WTC11 (cell line): ENCODE measurements around the gene TYW1B.
"Not testable (repeated sequence)": the region's sequence is repeated elsewhere in the genome, so short reads cannot be mapped to it uniquely, and the experiment has no call there.

Experiments used
- TCF7 ChIP-seq: sonication (generic); formaldehyde crosslinking; IDR thresholded peaks from 2 replicates; pipeline ENCODE4 v1.8.0; 2022; ENCODE audit warnings: mild to moderate bottlenecking, low read depth, missing genetic modification reagents, moderate library complexity
- TF ChIP-seq, protein P1 (sequence below): fragments of 200-600 bp; IDR thresholded peaks from 2 replicates; pipeline ENCODE4 v1.8.0; 2022; ENCODE audit warnings: antibody characterized with exemption

GRCh38 chr7:72676880-72677279 is 151.1 kb downstream of the TYW1B start:
- TF ChIP-seq TCF7 (CRISPR knock-in tag): not testable (repeated sequence)
- TF ChIP-seq, protein P1, sequence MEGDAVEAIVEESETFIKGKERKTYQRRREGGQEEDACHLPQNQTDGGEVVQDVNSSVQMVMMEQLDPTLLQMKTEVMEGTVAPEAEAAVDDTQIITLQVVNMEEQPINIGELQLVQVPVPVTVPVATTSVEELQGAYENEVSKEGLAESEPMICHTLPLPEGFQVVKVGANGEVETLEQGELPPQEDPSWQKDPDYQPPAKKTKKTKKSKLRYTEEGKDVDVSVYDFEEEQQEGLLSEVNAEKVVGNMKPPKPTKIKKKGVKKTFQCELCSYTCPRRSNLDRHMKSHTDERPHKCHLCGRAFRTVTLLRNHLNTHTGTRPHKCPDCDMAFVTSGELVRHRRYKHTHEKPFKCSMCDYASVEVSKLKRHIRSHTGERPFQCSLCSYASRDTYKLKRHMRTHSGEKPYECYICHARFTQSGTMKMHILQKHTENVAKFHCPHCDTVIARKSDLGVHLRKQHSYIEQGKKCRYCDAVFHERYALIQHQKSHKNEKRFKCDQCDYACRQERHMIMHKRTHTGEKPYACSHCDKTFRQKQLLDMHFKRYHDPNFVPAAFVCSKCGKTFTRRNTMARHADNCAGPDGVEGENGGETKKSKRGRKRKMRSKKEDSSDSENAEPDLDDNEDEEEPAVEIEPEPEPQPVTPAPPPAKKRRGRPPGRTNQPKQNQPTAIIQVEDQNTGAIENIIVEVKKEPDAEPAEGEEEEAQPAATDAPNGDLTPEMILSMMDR: not testable (repeated sequence)
